Measurements from ENCODE around the gene LAPTM4A. TPM values are rescaled to one million over a fixed set of nuclear protein-coding genes. Genes with fewer than 3 reads are reported as not detected.
"Not testable (repeated sequence)": the region's sequence is repeated elsewhere in the genome, so short reads cannot be mapped to it uniquely, and the experiment has no call there.

The LAPTM4A gene
- total and polyA plus RNA-seq, 8 donors: 38.5 to 238 (median 92.4) TPM

DNA sequence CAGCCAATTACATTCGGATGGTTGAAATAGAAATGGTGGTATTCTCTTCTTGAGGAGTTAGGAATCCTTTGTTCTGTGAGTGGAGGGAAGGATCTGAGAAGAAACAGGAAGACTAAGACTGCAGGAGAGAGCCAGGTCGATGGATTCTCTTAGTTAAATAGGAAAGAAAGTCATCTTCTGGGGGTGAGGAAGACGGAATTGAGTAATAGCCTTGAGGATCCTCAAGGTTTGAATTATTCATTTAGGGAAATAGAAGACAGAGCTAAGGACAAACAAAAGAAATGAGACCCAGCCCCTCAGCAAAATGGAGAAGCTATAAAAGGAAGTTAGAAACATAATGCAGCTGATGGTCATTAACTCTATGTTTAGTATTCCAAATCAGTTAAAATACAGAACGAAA lies 1.8 kb downstream of the LAPTM4A start:
- intact Hi-C loops (cut with DNase I; ENCODE audit: low total_unique reads): no loop called here
- DNase-seq: peak in 1 of 2 donors; percentile 39
- no peaks in the 10 kb centered on the region for H3K9me3 ChIP-seq
- H3K27ac ChIP-seq: peak overlapping the region in 4 of 5 donors; percentile 98 to 99 (median 98)
- TF ChIP-seq EP300 (IDR thresholded peaks at IDR 0.05) (no peak), CTCF (IDR thresholded peaks at IDR 0.05) (no peak), POLR2A (IDR thresholded peaks at IDR 0.05) (no peak), POLR2AphosphoS5 (IDR thresholded peaks at IDR 0.05) (no peak)
- peaks cover 23 to 63% (median 42%) of the 10 kb centered on the region in 4 donors for H3K4me1 ChIP-seq
- H3K4me3 ChIP-seq: peak overlapping the region; percentile 61 to 87 (median 77)
- no peaks in the 10 kb centered on the region for H3K36me3 ChIP-seq
- peaks cover 0 to 5% (median 0%) of the 10 kb centered on the region in 3 donors for H3K27me3 ChIP-seq
- 4 to 6% (median 4%) methylated on average over 4 of the region's 4 CpGs for WGBS, 5 donors

DNA sequence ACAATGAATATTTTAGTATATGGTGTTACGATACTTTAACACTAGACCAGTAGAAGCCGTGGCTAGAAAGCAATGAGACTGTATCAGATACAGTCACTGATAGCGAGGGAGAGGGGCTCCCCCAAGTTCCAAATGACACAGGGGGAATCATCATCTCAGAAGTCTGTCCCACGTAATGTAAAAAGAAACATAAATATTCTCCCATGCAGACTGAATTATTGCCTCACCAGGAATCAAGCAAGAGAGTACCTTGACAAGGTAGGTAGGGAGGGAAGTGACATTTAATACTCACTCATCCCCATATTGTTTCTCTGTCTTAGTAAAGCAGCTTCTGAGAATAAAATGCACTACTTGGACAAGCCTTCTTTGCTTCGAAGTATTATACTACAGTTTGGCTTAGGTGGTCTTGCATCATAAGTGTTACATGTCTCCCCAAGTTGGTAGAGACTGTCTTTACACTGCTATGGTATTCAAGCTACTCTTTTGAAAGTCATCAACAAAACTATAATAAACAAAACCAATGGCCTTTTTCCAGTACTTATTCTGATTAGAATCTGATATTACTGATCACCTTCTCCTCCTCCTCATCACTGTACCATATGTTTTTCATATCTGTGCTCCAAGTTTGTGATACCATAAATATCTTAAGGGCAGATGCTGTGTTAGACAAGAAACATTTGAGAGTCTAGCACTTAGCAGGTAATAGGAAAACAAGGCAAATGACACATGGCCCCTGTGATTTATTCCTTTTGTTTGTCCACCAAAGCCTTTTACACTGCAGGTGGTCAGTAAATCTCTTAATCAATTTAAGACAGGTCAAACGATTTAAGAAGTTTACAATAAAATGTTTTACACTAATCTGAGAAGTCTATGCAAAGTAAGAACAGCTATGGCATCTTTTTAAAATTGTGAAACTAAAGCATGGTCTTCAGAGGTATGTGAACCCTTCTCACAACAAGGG lies 2.7 kb downstream of the LAPTM4A start:
- no peak for DNase-seq
- H3K4me1 ChIP-seq: peaks cover 27 to 72% (median 50%) of the 10 kb centered on the region in 4 donors
- H3K27ac ChIP-seq: peak overlapping the region in 4 of 5 donors; percentile 98 to 99 (median 98)

GRCh38 chr2:20045712-20046292 lies 5.6 kb downstream of the LAPTM4A start:
- H3K27me3 ChIP-seq; H3K36me3 ChIP-seq; H3K27ac ChIP-seq; DNase-seq; intact Hi-C loops (cut with DNase I; ENCODE audit: low total_unique reads); H3K9me3 ChIP-seq; H3K4me3 ChIP-seq: not testable (repeated sequence)
- WGBS, 5 donors: 57 to 71% (median 70%) methylated on average over 3 to 4 of the region's 4 CpGs
- peaks cover 46 to 87% (median 65%) of the 10 kb centered on the region in 4 donors for H3K4me1 ChIP-seq

More for the DNA sequence above, 2.7 kb downstream of the LAPTM4A start:
- WGBS, 5 donors: 40 to 47% (median 44%) methylated on average over 6 of the region's 6 CpGs
- peaks cover 0 to under 1% (median 0%) of the 10 kb centered on the region in 3 donors for H3K27me3 ChIP-seq
- peak overlapping the region; percentile 61 to 87 (median 77) for H3K4me3 ChIP-seq
- no peaks in the 10 kb centered on the region for H3K9me3 ChIP-seq
- TF ChIP-seq POLR2AphosphoS5 (IDR thresholded peaks at IDR 0.05) (no peak), CTCF (IDR thresholded peaks at IDR 0.05) (no peak), POLR2A (IDR thresholded peaks at IDR 0.05) (no peak), EP300 (IDR thresholded peaks at IDR 0.05) (no peak)
- no peaks in the 10 kb centered on the region for H3K36me3 ChIP-seq
- intact Hi-C loops (cut with DNase I; ENCODE audit: low total_unique reads): no loop called here

GRCh38 chr2:20044778-20045177 lies 6.7 kb downstream of the LAPTM4A start:
- Histone ChIP-seq H3K4me3 (no peak overlapping the region), H3K36me3 (peaks cover 10 to 12% (median 11%) of the 10 kb centered on the region in 4 donors), H3K4me1 (peaks cover 46 to 95% (median 63%) of the 10 kb centered on the region in 4 donors), H3K27me3 (no peaks in the 10 kb centered on the region), H3K9me3 (no peaks in the 10 kb centered on the region), H3K27ac (no peak overlapping the region)
- intact Hi-C loops (cut with DNase I; ENCODE audit: low total_unique reads): no loop called here
- 78 to 83% (median 78%) methylated on average over 4 of the region's 4 CpGs for WGBS, 5 donors
- no peak for DNase-seq
- TF ChIP-seq CTCF (IDR thresholded peaks at IDR 0.05): no peak
- no peak for TF ChIP-seq POLR2A (IDR thresholded peaks at IDR 0.05)
- no peak for TF ChIP-seq POLR2AphosphoS5 (IDR thresholded peaks at IDR 0.05)
- no peak for TF ChIP-seq EP300 (IDR thresholded peaks at IDR 0.05)

Measured in stomach (tissue), 9 donors.